HK-2 (cell line): ENCODE results near the gene VIL1.

Experiments
- DNase-seq: peaks from one replicate; pipeline ENCODE4 v3.0.0-alpha.2; 2018; ENCODE audit not compliant: unreplicated experiment

The VIL1 gene

GRCh38 chr2:218418717-218419458 lies at the start of gene VIL1:
Gene VIL1 (plus strand): TSS chr2:218419123. CDS start chr2:218423779, 4,656 bp downstream.
- no peak for DNase-seq

GRCh38 chr2:218369330-218369729 lies 49.6 kb upstream of the VIL1 start:
- no peak for DNase-seq

GRCh38 chr2:218370410-218371063 lies 48.4 kb upstream of the VIL1 start:
- no peak for DNase-seq

GRCh38 chr2:218371983-218372350 lies 47.0 kb upstream of the VIL1 start:
- no peak for DNase-seq

- DNase-seq, result no peak
These were observed 44.1 kb upstream of the VIL1 start for GRCh38 chr2:218374795-218375194.

- DNase-seq, result no peak
These were observed 43.7 kb upstream of the VIL1 start for GRCh38 chr2:218375212-218375611.

- DNase-seq, result no peak
These were observed 40.9 kb upstream of the VIL1 start for GRCh38 chr2:218378053-218378452.

- no peak for DNase-seq
These were observed 37.0 kb upstream of the VIL1 start, which contains the start of gene SLC11A1 for GRCh38 chr2:218381916-218382366. Gene SLC11A1 (plus strand): TSS chr2:218382273. CDS start chr2:218382369, 96 bp downstream.

GRCh38 chr2:218382785-218383184 lies 36.1 kb upstream of the VIL1 start:
- no peak for DNase-seq

GRCh38 chr2:218383892-218384519 lies 34.9 kb upstream of the VIL1 start:
- DNase-seq, result no peak

- DNase-seq, result no peak
These were observed 33.9 kb upstream of the VIL1 start for GRCh38 chr2:218384975-218385374.

GRCh38 chr2:218386505-218387368 lies 32.2 kb upstream of the VIL1 start:
- no peak for DNase-seq

- no peak for DNase-seq
These were observed 31.3 kb upstream of the VIL1 start for GRCh38 chr2:218387369-218388194.

- no peak for DNase-seq
These were observed 29.4 kb upstream of the VIL1 start for GRCh38 chr2:218389333-218390150.

- no peak for DNase-seq
These were observed 27.7 kb upstream of the VIL1 start for GRCh38 chr2:218391202-218391601.

GRCh38 chr2:218392459-218392858 lies 26.5 kb upstream of the VIL1 start:
- no peak for DNase-seq

GRCh38 chr2:218392891-218393462 lies 25.9 kb upstream of the VIL1 start:
- DNase-seq, result no peak

GRCh38 chr2:218393750-218394290 lies 25.1 kb upstream of the VIL1 start:
- no peak for DNase-seq

GRCh38 chr2:218394298-218395089 lies 24.4 kb upstream of the VIL1 start:
- DNase-seq, result no peak
